Loucy (cell line): ENCODE measurements around the gene SMOC2.

Experiments used
- CTCF ChIP-seq: fragments of 200-600 bp; sonication (generic); conservative IDR thresholded peaks from 2 replicates; pipeline ENCODE4 v1.5.1; 2014; ENCODE audit warnings: mild to moderate bottlenecking, antibody characterized with exemption, low read length
- EZH2phosphoT487 ChIP-seq: fragments of 200-600 bp; IDR thresholded peaks from 2 replicates; pipeline ENCODE4 v1.6.1; 2018; ENCODE audit warnings: antibody characterized with exemption, mild to moderate bottlenecking, moderate library complexity, borderline replicate concordance

GRCh38 chr6:168412456-168412855, 28.5 kb upstream of the SMOC2 start:
- no peak for TF ChIP-seq CTCF
- no peak for TF ChIP-seq EZH2phosphoT487
